Heart left ventricle (tissue), 16 donors: ENCODE results near the gene FRK. TPM values are rescaled to one million over a fixed set of nuclear protein-coding genes. Genes with fewer than 3 reads are reported as not detected.

Experiments used
- ATAC-seq, 4 donors: fragments of 200-7000 bp; cut with Tn5 transposase; one replicate each; pipeline ENCODE4 v1.9.1; 2020 to 2022; ENCODE audit warnings: moderate library complexity in 4 of 4, mild to moderate bottlenecking in 3 of 4, moderate number of reproducible peaks in 1 of 4
- DNase-seq, 5 donors: peaks; one replicate each; pipeline ENCODE4 v3.0.0-alpha.2; 2020
- H3K27ac ChIP-seq, 12 donors: fragments of 200-600 bp; sonication (generic) in 4 of 12; one replicate each; pipeline versions ENCODE4 v1.5.0 to v1.8.0; 2016 to 2022; ENCODE audit warnings: mild to moderate bottlenecking in 2 of 12
- H3K27me3 ChIP-seq, 9 donors: fragments of 200-600 bp; sonication (generic) in 2 of 9; one replicate each; pipeline versions ENCODE4 v1.5.1 to v1.8.0; 2016 to 2022; ENCODE audit warnings: mild to moderate bottlenecking in 3 of 9
- H3K36me3 ChIP-seq, 9 donors: fragments of 200-600 bp; sonication (generic) in 2 of 9; one replicate each; pipeline versions ENCODE4 v1.5.0 to v1.8.0; 2018 to 2022; ENCODE audit warnings: mild to moderate bottlenecking in 2 of 9
- H3K4me1 ChIP-seq, 12 donors: fragments of 200-600 bp; sonication (generic) in 4 of 12; one replicate each; pipeline versions ENCODE4 v1.5.0 to v1.8.0; 2016 to 2022; ENCODE audit warnings: mild to moderate bottlenecking in 3 of 12
- H3K4me3 ChIP-seq, 12 donors: fragments of 200-600 bp; sonication (generic) in 4 of 12; one replicate each; pipeline versions ENCODE4 v1.5.0 to v1.8.0; 2017 to 2022; ENCODE audit warnings: mild to moderate bottlenecking in 9 of 12, moderate library complexity in 4 of 12
- H3K9me3 ChIP-seq, 12 donors: fragments of 200-600 bp; sonication (generic) in 4 of 12; one replicate each; pipeline versions ENCODE4 v1.5.0 to v1.8.0; 2016 to 2022; ENCODE audit warnings: mild to moderate bottlenecking in 1 of 12
- POLR2A ChIP-seq, 2 donors: fragments of 450-650 bp; IDR thresholded peaks; one replicate each; pipeline ENCODE4 v1.6.1; 2017; ENCODE audit warnings: antibody characterized with exemption in 2 of 2, mild to moderate bottlenecking in 2 of 2, moderate library complexity in 2 of 2
- WGBS, 4 donors: extraction: QIAGEN DNeasy Blood & Tissue Kit in 2 of 4; methylation state at CpG; one replicate each; pipeline versions ENCODE4 v1.1.5 to v1.1.7; 2013 to 2018; 5-methylcytosine and 5-hydroxymethylcytosine counted together
- intact Hi-C, 10 donors: fragments of 100-400 bp; cut with DNase I; formaldehyde crosslinking; loops; one replicate each; pipeline versions ENCODE4 v1.11.1 to v1.14.2; 2022
- polyA plus RNA-seq, 2 donors: library from polyadenylated mRNA; stranded (reverse); fragments of 200-250 nt; gene quantifications; one replicate each; pipeline ENCODE4 v1.2.3, GENCODE V29; 2013
- total RNA-seq, 9 donors: library from RNA; depleted of rRNA in 2 of 9; stranded (reverse); fragments of >200 nt in 2 of 9; fragmentation: NEBNext Ultra II Directional in 3 of 9; extraction: Animal tissue kit (Norgen Biotek cat#: 25700) in 3 of 9; gene quantifications; one replicate each; pipeline versions ENCODE4 v1.1.0 to v1.2.4, GENCODE V29; 2016 to 2023
- TF ChIP-seq, protein P1 (sequence below), 12 donors: fragments of 200-600 bp; sonication (generic) in 4 of 12; IDR thresholded peaks; one replicate each; pipeline versions ENCODE4 v1.5.0 to v1.8.0; 2018 to 2022; ENCODE audit warnings: antibody characterized with exemption in 12 of 12, mild to moderate bottlenecking in 5 of 12
- donor health status: ischemic (EF 13 %, LVEDD 7.1; RV severe dilation, severe dysfunction).
- donor health status: healthy with polysubstance abuse.
- donor health status: DM: no; HTN: yes; CAD: no.
- donor health status: DM: no; HTN: no; CAD: no.
- donor health status: ischemic (EF 25% LVEDD 6.9; RV normal size, moderate dysfunction).
- donor health status: ischemic (EF 25% LVEDD 5.7; RV mildly dilated, moderate dysfunction).
- donor health status: healthy.
- donor health status: DM: yes; HTN: yes; CAD: no.
- donor health status: ischemic (EF 35%, LVEDD 5.7; RV mildly dilated, moderate dysfunction).
- donor health status: nonischemic (EF 11% LVEDD 7.7; RV severe dilation, severe dysfunction).
- donor health status: DM: yes; HTN: yes; CAD: no.
- donor health status: PGD.
- donor health status: ischemic (EF 29% LVEDD 5.4; RV normal size, mild dysfunction).
- donor health status: nonischemic (EF 23%, LVEDD 6.1; RV moderate dilation, normal function).

Gene FRK
- total and polyA plus RNA-seq, 11 donors: 1.4 to 10.8 (median 6.3) TPM

- DNase-seq: no peak
- 62 to 74% (median 68%) methylated on average over 2 of the region's 2 CpGs for WGBS, 4 donors
- Histone ChIP-seq H3K27ac (no peak overlapping the region), H3K36me3 (peaks cover 0 to 20% (median 0%) of the 10 kb centered on the region in 9 donors), H3K9me3 (peaks cover 0 to 19% (median 0%) of the 10 kb centered on the region in 12 donors), H3K27me3 (no peaks in the 10 kb centered on the region), H3K4me1 (no peaks in the 10 kb centered on the region), H3K4me3 (no peak overlapping the region)
- intact Hi-C loops: no loop called here
- TF ChIP-seq, protein P1, sequence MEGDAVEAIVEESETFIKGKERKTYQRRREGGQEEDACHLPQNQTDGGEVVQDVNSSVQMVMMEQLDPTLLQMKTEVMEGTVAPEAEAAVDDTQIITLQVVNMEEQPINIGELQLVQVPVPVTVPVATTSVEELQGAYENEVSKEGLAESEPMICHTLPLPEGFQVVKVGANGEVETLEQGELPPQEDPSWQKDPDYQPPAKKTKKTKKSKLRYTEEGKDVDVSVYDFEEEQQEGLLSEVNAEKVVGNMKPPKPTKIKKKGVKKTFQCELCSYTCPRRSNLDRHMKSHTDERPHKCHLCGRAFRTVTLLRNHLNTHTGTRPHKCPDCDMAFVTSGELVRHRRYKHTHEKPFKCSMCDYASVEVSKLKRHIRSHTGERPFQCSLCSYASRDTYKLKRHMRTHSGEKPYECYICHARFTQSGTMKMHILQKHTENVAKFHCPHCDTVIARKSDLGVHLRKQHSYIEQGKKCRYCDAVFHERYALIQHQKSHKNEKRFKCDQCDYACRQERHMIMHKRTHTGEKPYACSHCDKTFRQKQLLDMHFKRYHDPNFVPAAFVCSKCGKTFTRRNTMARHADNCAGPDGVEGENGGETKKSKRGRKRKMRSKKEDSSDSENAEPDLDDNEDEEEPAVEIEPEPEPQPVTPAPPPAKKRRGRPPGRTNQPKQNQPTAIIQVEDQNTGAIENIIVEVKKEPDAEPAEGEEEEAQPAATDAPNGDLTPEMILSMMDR (IDR thresholded peaks at IDR 0.05): no peak
- no peak for TF ChIP-seq POLR2A (IDR thresholded peaks at IDR 0.05)
- ATAC-seq: no peak
Measured at GRCh38 chr6:115954740-115955139, 106.0 kb downstream of the FRK start.

GRCh38 chr6:115948751-115949150, 111.9 kb downstream of the FRK start:
- H3K36me3 ChIP-seq: peaks cover 0 to 6% (median 0%) of the 10 kb centered on the region in 9 donors
- H3K4me1 ChIP-seq: peaks cover 0 to 6% (median 0%) of the 10 kb centered on the region in 12 donors
- H3K27ac ChIP-seq: no peak overlapping the region
- intact Hi-C loops: no loop called here
- H3K9me3 ChIP-seq: peaks cover 0 to 33% (median 0%) of the 10 kb centered on the region in 12 donors
- no peak for TF ChIP-seq POLR2A (IDR thresholded peaks at IDR 0.05)
- TF ChIP-seq, protein P1 (IDR thresholded peaks at IDR 0.05): no peak
- ATAC-seq: no peak
- DNase-seq: no peak
- no peak overlapping the region for H3K4me3 ChIP-seq
- no peaks in the 10 kb centered on the region for H3K27me3 ChIP-seq

- intact Hi-C loops: no loop called here
- TF ChIP-seq POLR2A (IDR thresholded peaks at IDR 0.05): no peak
- TF ChIP-seq, protein P1 (IDR thresholded peaks at IDR 0.05): no peak
- H3K27me3 ChIP-seq: no peaks in the 10 kb centered on the region
- H3K4me1 ChIP-seq: peaks cover 0 to 6% (median 0%) of the 10 kb centered on the region in 12 donors
- H3K27ac ChIP-seq: no peak overlapping the region
- peaks cover 0 to 11% (median 3%) of the 10 kb centered on the region in 9 donors for H3K36me3 ChIP-seq
- ATAC-seq: peak in 2 of 4 donors; percentile 53 to 62
- H3K9me3 ChIP-seq: peaks cover 0 to 33% (median 0%) of the 10 kb centered on the region in 12 donors
- no peak for DNase-seq
- 68 to 89% (median 72%) methylated on average over 2 of the region's 2 CpGs for WGBS, 4 donors
- no peak overlapping the region for H3K4me3 ChIP-seq
Measured at GRCh38 chr6:115947966-115948541, 112.6 kb downstream of the FRK start.

- peaks cover 0 to 29% (median 16%) of the 10 kb centered on the region in 9 donors for H3K36me3 ChIP-seq
- H3K9me3 ChIP-seq: peaks cover 0 to 22% (median 0%) of the 10 kb centered on the region in 12 donors
- H3K27me3 ChIP-seq: no peaks in the 10 kb centered on the region
- intact Hi-C loops: no loop called here
- 65 to 81% (median 69%) methylated on average over 1 of the region's 1 CpG for WGBS, 4 donors
- DNase-seq: no peak
- no peak for TF ChIP-seq POLR2A (IDR thresholded peaks at IDR 0.05)
- TF ChIP-seq, protein P1 (IDR thresholded peaks at IDR 0.05): no peak
- no peak overlapping the region for H3K4me3 ChIP-seq
- ATAC-seq: no peak
- no peak overlapping the region for H3K27ac ChIP-seq
- peaks cover 0 to 6% (median 0%) of the 10 kb centered on the region in 12 donors for H3K4me1 ChIP-seq
Measured at GRCh38 chr6:115945812-115946211, 114.9 kb downstream of the FRK start.
